Ovary (tissue), 3 donors: ENCODE results near the gene CHPF.

Experiments
- CTCF ChIP-seq, 3 donors: fragments of 450-650 bp in 2 of 3; fragments of 200-600 bp in 1 of 3; IDR thresholded peaks; one replicate each; pipeline versions ENCODE4 v1.5.1 to v1.8.0; 2016 to 2022; ENCODE audit warnings: antibody characterized with exemption in 3 of 3, mild to moderate bottlenecking in 1 of 3
- EP300 ChIP-seq: sonication (generic); formaldehyde crosslinking; IDR thresholded peaks from one replicate; pipeline ENCODE4 v1.6.1; 2017; ENCODE audit warnings: antibody characterized with exemption
- donor health status: DM: no; HTN: no; CAD: no.

GRCh38 chr2:219537657-219538488 lies 5.7 kb downstream of the CHPF start:
- no peak for TF ChIP-seq CTCF (IDR thresholded peaks at IDR 0.05)
- no peak for TF ChIP-seq EP300
